Raji (cell line): ENCODE results near the gene MLLT10.

Experiments
- POLR2A ChIP-seq: IDR thresholded peaks from 2 replicates; pipeline ENCODE4 v1.6.1; 2011; ENCODE audit warnings: low read depth, low read length, control low read depth; ENCODE audit not compliant: insufficient read depth

The MLLT10 gene

DNA sequence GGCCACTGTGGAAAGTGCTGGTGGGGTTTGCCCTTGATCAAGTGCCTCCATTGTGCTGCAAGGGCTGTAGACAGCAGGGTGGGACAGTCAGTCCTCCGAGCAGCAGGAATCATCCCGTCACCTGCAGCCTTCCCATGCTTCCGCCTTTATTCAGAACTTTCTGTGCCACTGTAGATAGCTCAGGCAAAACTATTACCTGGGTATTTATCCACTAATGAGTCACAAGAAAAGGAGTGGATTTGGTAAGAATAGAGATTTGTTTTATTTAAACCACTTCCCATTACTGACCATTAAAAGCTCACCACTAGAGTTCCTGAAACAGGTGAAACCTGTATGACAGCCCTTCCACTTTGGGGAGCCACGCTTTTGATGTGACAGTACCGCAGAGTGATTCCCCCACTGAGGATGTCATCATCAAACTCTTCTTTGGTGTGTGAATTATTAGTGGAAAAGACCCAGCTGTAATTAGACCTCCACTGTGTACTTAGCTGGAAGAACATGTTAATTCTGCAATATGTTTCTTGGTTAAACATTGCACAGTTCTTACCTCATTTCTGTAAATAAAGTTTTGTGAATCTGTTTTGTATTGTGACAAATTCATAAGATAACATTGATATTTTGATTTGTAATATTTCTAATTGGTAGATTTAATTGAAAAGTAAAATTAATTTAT is 208.8 kb downstream of the MLLT10 start:
- no peak for TF ChIP-seq POLR2A

DNA sequence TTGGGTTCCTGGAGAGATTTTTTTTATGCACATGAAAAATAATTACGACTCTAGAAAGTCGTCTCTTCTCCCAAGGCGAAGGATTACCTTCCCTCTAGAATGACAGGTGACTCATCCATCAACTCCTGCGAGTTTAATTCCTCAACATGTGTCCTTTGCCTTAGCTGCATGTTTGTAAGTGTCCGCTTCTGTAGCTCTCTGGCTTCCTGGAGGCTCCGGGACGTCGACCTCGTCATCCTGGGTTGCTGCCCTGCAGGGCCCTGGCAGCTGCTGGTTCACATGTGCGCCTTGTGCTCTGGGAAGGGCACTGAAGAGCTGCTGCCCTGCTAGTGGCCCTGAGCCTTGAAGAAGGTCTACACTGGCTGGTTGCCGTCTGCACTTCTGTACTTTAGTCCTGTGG is 210.2 kb downstream of the MLLT10 start:
- no peak for TF ChIP-seq POLR2A

DNA sequence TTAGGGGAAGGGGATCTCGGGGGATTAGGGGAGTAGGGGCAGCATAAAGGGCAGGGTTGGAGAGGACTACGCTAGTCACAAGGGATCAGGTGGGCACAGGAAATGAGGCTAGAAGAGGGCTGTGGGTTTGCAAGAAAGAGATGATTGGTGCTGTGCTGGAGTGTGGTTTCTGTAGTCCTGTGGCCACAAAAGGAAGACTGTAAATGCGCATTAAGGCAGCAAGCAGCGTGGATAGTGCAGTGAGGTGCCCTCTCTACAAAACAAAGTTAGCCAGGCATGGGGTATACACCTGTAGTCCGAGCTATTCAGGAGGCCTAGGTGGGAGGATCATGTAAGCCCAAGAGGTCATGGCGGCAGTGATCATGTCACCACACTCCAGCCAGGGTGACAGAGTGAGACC is 212.1 kb downstream of the MLLT10 start:
- TF ChIP-seq POLR2A: no peak

DNA sequence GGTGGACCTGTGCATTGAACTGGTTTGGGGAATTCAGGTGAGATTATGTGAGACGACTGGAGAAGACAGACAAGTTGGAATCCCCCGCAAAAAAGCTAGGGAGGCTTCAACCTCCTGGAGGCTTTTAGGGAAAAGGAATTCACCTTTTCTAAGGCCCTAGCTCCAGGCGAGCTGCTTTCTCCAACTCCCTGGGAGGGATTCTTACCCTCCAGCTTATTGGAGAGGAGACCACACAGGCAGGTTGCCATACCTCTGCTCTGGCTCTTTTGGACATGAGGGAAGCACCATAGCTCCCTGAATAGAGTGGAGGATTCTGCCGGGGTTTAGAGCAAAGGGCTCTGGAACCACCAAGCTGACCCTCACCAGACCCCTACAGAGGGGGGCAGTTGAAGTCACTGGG is 213.8 kb downstream of the MLLT10 start:
- TF ChIP-seq POLR2A: no peak

DNA sequence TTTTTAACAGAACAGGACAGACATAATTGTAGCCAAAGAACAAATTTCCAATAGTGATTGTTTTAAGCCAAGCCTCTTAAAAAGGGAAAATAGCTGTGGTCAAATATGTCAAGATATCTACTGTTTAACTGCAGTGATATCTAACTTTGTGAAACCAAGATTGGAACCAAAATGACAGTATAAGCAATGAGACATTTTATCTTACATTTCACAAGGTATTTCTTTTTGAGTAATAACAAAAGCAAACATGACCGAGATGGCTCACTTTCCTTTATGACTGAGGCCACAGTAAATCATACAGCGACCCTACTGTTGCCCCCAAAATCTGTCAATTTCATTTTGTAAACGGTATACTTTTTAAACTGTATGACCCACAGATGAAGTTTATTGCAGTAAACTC is 215.8 kb downstream of the MLLT10 start:
- TF ChIP-seq POLR2A: no peak

DNA sequence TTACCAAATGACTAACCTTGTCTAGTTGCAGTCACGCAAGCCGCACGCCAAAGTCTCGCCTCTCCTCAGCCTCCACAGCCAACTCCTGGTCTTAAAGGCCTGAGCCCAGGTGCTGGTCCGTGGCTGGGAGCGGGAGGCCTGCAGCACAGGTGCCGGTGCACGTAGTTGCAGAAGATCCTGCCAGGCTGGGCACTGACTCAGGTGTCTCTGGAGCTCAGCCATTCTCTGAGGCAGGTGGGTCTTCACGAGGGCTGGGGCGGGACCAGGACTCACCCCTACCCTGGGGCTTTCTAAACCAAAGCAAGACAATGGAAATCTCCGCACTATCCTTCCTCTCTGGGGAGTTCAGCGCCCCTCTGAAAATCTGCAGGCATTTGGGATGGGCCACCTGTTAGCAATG is 216.4 kb downstream of the MLLT10 start:
- no peak for TF ChIP-seq POLR2A

DNA sequence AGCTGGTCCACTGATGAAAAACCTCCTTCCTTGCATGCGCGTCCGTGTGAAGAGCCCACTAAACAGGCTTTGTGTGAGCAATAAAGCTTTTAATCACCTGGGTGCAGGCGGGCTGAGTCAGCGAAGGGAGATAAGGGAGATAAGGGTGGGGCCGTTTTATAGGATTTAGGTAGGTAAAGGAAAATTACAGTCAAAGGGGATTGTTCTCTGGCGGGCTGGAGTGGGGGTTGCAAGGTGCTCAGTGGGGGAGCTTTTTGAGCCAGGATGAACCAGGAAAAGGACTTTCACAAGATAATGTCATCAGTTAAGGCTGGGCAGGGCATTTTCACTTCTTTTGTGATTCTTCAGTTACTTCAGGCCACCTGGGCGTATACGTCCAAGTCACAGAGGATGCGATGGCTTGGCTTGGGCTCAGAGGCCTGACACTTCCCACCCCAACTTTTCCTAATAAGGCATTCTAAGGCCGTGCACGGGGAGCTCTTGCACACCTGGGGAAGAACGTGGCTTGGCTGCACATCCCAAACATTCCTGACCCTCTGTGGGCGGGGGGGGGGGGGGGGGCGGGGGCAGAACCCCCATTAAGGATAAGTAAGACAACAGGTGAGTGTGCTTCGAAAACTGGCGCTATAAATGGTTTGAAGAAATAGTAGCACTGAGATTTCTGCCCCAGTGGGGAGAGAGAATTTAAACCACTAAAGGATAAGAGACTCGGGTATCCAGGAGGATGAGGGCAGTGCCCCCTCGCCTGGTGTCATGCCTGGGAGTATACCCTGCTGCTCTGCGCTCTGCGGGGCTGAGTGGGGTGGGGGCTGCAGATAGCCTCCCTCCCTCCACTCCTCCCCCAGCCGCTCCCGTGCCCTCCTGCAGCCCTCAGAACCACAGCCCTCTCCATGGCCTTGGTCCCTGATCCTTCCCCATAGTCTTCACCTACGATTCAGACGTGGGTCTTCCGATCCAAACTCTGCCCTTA is 217.6 kb downstream of the MLLT10 start:
- TF ChIP-seq POLR2A: no peak

DNA sequence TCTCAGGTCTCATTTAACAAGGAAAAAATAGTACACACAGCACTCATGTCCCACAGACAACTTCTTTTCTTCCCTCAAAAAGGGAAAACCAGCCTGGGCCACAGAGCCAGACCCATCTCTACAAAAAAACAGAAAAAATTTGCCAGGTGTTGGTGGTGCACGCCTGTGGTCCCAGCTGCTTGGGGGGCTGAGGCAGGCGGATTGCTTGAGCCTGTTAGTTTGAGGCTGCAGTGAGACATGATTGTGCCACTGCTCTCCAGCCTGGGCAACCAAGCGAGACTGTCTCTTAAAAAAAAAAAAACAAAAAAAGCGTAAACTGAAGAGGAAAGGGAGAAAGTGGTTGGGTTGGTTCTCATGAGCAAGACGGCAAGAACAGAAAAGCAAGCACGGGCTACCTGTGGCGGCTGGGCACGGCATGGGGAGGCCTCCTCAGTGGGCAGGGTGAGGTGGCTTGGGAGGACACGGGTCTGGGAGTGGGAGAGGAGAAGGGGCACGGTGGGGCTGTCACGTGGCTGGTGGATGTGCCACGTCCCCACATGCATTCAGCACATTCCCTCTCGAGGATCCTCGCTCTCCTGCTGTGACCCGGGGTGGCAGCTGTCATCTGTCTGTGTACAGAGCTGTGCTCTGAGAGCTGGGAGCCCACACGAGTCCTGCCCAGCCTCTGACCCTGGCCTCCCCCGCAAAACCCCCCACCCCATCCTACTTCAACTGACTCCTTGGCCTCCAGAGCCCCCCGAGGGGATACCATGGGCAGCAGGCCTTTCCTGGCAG is 219.7 kb downstream of the MLLT10 start:
- no peak for TF ChIP-seq POLR2A

DNA sequence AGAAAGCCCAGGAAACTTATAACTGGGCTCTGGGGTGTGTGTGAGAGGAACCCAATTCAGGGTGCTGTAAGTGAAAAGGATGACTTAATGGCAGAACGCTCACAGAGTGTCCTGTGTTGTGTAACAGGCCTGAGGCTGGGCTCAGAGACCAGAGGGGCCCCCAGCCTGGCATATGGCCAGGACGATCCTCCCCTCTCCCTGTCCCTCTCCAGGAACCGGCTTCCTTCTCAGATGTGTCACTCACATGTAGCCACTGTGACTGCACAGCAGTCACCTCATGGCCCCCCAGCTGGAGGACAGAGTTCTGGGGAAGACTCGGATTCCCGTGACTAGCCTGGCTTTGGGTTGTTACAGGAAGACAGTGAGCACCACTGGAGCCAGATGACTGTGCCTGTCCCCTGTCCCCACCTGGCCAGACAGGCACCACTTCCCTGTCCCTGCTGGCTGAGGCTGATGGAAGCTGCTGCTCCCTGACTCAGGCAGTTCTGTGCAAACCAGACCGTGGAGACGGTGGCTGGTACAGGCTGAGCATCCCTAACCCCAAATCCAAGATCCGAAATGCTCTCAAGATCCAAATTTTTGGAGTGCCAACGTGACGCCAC is 220.5 kb downstream of the MLLT10 start:
- no peak for TF ChIP-seq POLR2A

DNA sequence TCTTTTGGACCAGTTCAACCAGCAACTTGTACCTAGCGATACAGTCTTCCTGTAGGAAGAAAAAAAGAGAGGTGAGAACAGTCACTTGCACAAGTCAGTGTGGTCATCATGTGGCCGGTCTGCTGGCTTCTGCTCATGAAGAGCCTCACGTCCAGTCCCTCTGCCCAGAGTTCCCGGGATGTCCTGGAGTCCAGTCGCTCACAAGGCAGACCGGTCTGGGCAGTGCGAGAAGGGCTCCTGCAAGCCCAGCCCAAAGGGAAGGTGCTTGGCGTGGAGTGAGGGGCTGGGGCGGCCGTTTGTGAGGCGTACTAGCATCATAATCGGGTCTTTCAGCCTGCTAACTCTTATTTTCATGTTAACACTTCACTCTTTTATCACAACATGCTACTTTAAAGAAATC is 222.7 kb downstream of the MLLT10 start:
- TF ChIP-seq POLR2A: no peak

DNA sequence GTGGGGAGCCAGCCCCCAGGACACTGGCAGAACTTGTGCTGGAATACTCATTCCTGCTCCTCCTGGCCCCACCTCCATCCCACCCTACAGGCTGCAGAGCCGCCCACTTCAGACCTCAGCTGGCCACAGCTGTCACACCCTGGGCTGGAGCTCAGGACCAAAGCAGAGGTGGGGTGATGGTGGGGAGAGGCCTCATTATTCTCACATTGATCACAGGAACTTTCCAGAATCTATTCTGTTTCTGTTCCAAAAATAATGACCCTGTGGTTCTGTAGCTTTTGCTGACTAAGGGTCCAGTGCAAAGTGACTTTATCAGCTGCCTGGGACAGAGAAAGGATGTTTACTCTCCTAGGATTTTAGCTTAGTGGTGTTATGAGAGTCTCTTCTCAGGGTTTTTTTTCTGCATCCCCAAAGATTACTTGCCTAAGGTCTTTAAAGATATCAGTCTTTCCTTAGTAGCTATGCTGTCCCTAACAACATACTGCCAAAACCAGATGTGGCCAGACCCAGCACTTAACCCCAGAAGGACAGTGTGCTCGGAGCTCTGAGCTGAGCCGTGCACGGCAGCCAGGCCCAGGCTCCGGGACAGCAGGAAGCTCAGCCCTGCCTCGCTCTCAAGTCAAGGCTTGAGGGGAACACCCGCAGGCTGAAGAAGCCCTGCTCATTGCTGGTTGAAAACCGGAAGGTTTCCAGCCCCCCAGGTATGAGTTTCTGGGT is 223.3 kb downstream of the MLLT10 start:
- no peak for TF ChIP-seq POLR2A

DNA sequence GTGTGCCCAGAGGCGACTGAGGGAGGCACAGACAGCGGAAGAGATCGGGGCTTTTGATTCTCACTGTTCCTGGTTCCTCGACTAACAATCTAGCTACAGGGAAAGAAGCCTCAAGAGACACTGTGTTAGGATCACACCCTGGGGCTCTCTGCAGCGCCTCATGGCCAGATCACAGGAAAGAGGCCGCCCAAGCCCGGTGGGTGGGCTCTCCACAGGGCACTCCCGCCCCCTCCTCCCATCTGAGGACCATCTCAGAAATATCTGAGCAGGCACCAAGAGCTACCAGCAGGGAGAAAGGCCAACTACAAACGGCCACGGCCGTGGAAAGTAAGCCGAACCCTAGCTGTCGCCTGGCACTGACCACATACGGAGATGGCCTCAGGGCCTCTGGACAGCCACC is 224.2 kb downstream of the MLLT10 start:
- no peak for TF ChIP-seq POLR2A

DNA sequence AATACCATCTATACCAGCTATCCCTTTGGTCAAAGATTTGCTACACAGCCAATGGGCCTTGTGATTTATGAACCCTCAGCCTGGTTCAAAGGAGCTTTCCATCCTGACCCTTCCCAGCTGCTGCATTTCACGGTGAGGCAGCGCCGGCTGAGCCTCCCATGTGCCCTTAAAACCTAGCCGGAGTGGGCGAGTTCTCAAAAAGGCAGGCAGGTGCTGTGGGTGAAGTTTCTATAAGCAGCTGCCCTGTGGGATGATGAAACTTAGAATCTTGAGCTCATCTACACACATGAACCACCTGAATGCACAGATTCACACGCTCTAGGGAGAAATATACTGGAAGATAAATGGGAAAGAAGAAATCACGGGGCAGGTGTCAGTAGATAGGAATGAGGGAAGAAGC is 224.7 kb downstream of the MLLT10 start:
- TF ChIP-seq POLR2A: no peak

DNA sequence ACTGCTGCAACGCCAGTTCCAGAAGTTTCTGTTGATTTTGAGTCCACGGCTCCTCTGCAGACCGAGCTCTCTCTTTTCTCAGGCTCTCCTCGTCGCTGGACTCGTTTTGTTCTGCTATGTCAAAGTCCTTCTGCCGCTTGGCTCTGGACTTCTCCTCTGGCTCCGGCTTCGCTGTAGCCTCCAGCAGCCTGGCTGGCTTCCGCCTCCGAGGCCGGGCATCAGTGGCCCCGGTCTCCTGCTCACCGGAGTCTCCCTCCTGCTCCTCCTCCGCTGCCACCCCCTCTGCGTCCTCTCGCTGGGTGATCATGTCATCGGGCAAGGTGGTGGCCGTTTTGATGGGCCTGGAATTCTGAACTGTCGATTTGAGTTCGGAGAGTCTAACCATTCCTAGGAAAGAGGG is 225.2 kb downstream of the MLLT10 start:
- TF ChIP-seq POLR2A: no peak
